Activated T-cell treated with anti-CD3 and anti-CD28 coated beads for 24 hours (primary cell): ENCODE data around the gene GPR15LG.
A peak's percentile ranks its signal among the peaks of the same experiment; 100 is the strongest.
"Not testable (repeated sequence)": the region's sequence is repeated elsewhere in the genome, so short reads cannot be mapped to it uniquely, and the experiment has no call there.

Source experiments
- DNase-seq: peaks from one replicate; pipeline ENCODE4 v3.0.0-alpha.2; 2020; ENCODE audit warnings: low read depth

The GPR15LG gene

GRCh38 chr10:84173501-84173929, at the start of gene GPR15LG:
TSS of gene GPR15LG (plus strand) at chr10:84173801. CDS start at chr10:84173852, 51 bp downstream.
- no peak for DNase-seq

- not testable (repeated sequence) for DNase-seq
These were observed 47.5 kb upstream of the GPR15LG start for GRCh38 chr10:84125910-84126784.

GRCh38 chr10:84126785-84127167, 46.8 kb upstream of the GPR15LG start:
- no peak for DNase-seq

- DNase-seq: no peak
These were observed 37.8 kb upstream of the GPR15LG start for GRCh38 chr10:84135836-84136235.

GRCh38 chr10:84137811-84138210, 35.8 kb upstream of the GPR15LG start:
- no peak for DNase-seq

GRCh38 chr10:84138478-84139125, 35.0 kb upstream of the GPR15LG start:
- DNase-seq: peak; percentile 54

- peak; percentile 99 for DNase-seq
These were observed 34.2 kb upstream of the GPR15LG start, which contains the start of gene GHITM for GRCh38 chr10:84139126-84140035. TSS of gene GHITM (plus strand) at chr10:84139509. CDS start at chr10:84141501, 1,992 bp downstream.

- no peak for DNase-seq
These were observed 33.6 kb upstream of the GPR15LG start for GRCh38 chr10:84140036-84140379.

GRCh38 chr10:84147347-84147746, 26.3 kb upstream of the GPR15LG start:
- no peak for DNase-seq

GRCh38 chr10:84148006-84148597, 25.5 kb upstream of the GPR15LG start:
- DNase-seq: not testable (repeated sequence)

GRCh38 chr10:84149854-84150253, 23.7 kb upstream of the GPR15LG start:
- no peak for DNase-seq

- DNase-seq: no peak
These were observed 20.8 kb upstream of the GPR15LG start for GRCh38 chr10:84152769-84153168.

GRCh38 chr10:84155521-84155920, 18.1 kb upstream of the GPR15LG start:
- DNase-seq: no peak

- no peak for DNase-seq
These were observed 17.6 kb upstream of the GPR15LG start for GRCh38 chr10:84156009-84156408.

GRCh38 chr10:84156768-84157167, 16.8 kb upstream of the GPR15LG start:
- peak; percentile 29 for DNase-seq

- no peak for DNase-seq
These were observed 15.5 kb upstream of the GPR15LG start for GRCh38 chr10:84158061-84158460.

GRCh38 chr10:84158550-84158949, 15.1 kb upstream of the GPR15LG start:
- no peak for DNase-seq

- no peak for DNase-seq
These were observed 14.4 kb upstream of the GPR15LG start for GRCh38 chr10:84159076-84159685.

- no peak for DNase-seq
These were observed 12.8 kb upstream of the GPR15LG start for GRCh38 chr10:84160663-84161362.

GRCh38 chr10:84163996-84164395, 9.6 kb upstream of the GPR15LG start:
- DNase-seq: no peak

- no peak for DNase-seq
These were observed 9.2 kb upstream of the GPR15LG start for GRCh38 chr10:84164442-84164841.
